ENCODE results near the gene IL11.
A peak's percentile ranks its signal among the peaks of the same experiment; 100 is the strongest.

DNA sequence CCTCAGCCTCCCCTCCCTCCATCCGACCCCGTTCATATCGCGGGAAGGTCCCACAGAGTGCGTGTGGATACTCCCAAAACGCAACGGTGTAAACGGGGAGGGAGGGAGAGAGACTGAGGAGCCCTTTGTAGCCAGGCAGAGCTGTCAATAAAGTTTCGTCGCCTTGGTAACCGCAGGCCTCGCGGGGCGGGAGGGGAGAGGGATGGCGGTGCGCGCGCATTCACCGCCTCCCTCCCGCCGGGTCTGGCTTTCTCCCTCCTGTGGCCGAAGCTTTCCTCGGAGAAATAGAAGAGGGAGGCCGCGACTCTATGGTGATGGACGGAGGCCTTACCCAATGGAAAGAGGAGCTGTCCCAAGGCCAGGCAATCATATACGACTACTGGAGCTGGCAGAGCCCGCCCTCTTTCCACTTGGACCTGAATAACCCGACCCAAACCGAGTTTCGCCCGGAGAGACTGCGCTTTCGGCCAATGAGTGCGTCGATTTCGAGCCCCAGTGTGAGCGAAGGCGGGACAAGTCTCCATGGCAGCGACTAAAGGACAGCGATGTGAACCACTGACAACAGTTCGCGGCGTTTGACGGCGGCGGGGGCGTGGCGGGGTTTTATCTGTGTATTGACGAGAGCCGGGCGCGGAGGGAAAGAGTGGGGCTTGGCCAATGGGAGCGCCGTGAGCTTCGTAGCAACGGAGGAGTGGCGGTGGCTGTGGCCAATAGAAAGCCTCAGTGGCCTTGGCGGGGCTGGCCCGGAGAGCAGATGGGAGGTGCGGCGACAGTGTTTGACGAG is 31.0 kb downstream of the IL11 start, which contains the start of gene KMT5C:
- TF ChIP-seq PHB2 (IDR thresholded peaks at IDR 0.05; ENCODE audit: partially characterized antibody) (no peak), ZNF292 (CRISPR knock-in tag; IDR thresholded peaks at IDR 0.05; ENCODE audit: borderline replicate concordance, low read depth) (no peak), POLR2A (IDR thresholded peaks at IDR 0.05; ENCODE audit: insufficient read depth in 1 of 2, low read depth in 2 of 2, low read length in 2 of 2) (peak in 1 of 2 experiments; percentile 14; a peak in 2 of 4 replicates), ZNF331 (CRISPR knock-in tag; IDR thresholded peaks at IDR 0.05) (no peak), ZNF780A (CRISPR knock-in tag; IDR thresholded peaks at IDR 0.05) (no peak), PRPF4 (IDR thresholded peaks at IDR 0.05; ENCODE audit: low read depth, low read length, poor library complexity, severe bottlenecking) (no peak), MTA1 (CRISPR knock-in tag; IDR thresholded peaks at IDR 0.05; ENCODE audit: borderline replicate concordance) (no peak), CEBPB (IDR thresholded peaks at IDR 0.05; ENCODE audit: borderline replicate concordance, low read depth, low read length) (no peak), DNMT1 (CRISPR knock-in tag; IDR thresholded peaks at IDR 0.05) (no peak)
- TF ChIP-seq, protein P1, sequence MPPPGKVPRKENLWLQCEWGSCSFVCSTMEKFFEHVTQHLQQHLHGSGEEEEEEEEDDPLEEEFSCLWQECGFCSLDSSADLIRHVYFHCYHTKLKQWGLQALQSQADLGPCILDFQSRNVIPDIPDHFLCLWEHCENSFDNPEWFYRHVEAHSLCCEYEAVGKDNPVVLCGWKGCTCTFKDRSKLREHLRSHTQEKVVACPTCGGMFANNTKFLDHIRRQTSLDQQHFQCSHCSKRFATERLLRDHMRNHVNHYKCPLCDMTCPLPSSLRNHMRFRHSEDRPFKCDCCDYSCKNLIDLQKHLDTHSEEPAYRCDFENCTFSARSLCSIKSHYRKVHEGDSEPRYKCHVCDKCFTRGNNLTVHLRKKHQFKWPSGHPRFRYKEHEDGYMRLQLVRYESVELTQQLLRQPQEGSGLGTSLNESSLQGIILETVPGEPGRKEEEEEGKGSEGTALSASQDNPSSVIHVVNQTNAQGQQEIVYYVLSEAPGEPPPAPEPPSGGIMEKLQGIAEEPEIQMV (CRISPR knock-in tag; IDR thresholded peaks at IDR 0.05; ENCODE audit: low read depth) = no peak
- TF ChIP-seq, protein P2, sequence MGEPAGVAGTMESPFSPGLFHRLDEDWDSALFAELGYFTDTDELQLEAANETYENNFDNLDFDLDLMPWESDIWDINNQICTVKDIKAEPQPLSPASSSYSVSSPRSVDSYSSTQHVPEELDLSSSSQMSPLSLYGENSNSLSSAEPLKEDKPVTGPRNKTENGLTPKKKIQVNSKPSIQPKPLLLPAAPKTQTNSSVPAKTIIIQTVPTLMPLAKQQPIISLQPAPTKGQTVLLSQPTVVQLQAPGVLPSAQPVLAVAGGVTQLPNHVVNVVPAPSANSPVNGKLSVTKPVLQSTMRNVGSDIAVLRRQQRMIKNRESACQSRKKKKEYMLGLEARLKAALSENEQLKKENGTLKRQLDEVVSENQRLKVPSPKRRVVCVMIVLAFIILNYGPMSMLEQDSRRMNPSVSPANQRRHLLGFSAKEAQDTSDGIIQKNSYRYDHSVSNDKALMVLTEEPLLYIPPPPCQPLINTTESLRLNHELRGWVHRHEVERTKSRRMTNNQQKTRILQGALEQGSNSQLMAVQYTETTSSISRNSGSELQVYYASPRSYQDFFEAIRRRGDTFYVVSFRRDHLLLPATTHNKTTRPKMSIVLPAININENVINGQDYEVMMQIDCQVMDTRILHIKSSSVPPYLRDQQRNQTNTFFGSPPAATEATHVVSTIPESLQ (CRISPR knock-in tag; conservative IDR thresholded peaks at IDR 0.05) = no peak
